Gastrocnemius medialis (tissue), 4 donors: ENCODE data around the gene PRKAG1.

Source experiments
- CTCF ChIP-seq, 5 experiments: fragments of 450-650 bp in 3 of 5; fragments of 200-600 bp in 2 of 5; sonication (generic) in 2 of 5; IDR thresholded peaks in 4 of 5; conservative IDR thresholded peaks in 1 of 5; 1 replicate in 4 of 5; 2 replicates in 1 of 5; pipeline ENCODE4 v1.5.1; 2016 to 2019; ENCODE audit warnings: antibody characterized with exemption in 5 of 5, mild to moderate bottlenecking in 3 of 5, moderate library complexity in 3 of 5
- POLR2A ChIP-seq, 2 donors: fragments of 450-650 bp; IDR thresholded peaks; one replicate each; pipeline ENCODE4 v1.6.1; 2017; ENCODE audit warnings: antibody characterized with exemption in 2 of 2, mild to moderate bottlenecking in 2 of 2, moderate library complexity in 2 of 2

DNA sequence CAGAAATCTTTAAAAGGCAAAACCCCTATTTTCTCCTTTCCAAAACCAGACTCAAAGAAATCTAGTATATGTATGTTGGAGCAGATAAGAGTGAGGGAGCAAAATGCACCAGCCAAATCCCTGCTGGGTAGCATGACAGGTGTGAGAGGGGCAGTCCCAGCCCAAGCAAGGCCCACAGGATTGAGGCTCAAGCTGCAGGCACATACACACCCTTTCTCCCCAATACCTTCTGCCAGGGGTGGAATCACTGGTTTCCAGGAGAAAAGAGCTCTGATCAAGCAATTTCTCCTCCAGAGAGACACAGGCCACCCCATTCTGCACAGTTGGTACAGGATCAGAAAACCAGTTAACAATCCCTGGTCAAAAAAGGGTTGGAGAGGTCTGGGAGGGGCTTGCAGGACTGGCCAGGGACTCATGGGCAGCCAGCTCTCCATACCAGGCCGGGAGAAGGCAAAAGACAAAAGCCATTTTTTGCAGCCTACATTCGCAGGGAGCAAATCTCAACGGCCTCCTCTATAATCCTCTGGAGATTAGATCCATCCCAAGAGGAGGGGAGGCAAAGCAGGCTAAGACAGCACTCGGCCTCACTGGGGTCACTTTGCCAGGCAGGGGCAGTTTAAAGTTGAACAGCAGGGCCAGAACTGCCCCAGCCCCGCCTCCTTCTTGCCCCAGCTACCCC is 39.9 kb upstream of the PRKAG1 start:
- TF ChIP-seq POLR2A (IDR thresholded peaks at IDR 0.05) (no peak), CTCF (IDR thresholded peaks at IDR 0.05 in 4 of 5, conservative IDR thresholded peaks at IDR 0.05 in 1 of 5) (no peak)
